Fibroblast of lung (primary cell): ENCODE results near the gene NYNRIN.

Experiments used
- CTCF ChIP-seq, 2 donors: IDR thresholded peaks in 1 of 2; conservative IDR thresholded peaks in 1 of 2; 1 replicate in 1 of 2; 2 replicates in 1 of 2; pipeline ENCODE4 v1.5.1; 2011 to 2012; ENCODE audit warnings: low read length in 2 of 2, control low read depth in 1 of 2, inconsistent platforms in 1 of 2, low read depth in 1 of 2, mild to moderate bottlenecking in 1 of 2
- EZH2 ChIP-seq: IDR thresholded peaks from 2 replicates; pipeline ENCODE4 v1.5.1; 2012; ENCODE audit warnings: low read length, control low read depth, mild to moderate bottlenecking; ENCODE audit errors: missing control alignments

- TF ChIP-seq CTCF (conservative IDR thresholded peaks at IDR 0.05 in 1 of 2, IDR thresholded peaks at IDR 0.05 in 1 of 2; ENCODE audit: low read depth in 1 of 2, low read length in 2 of 2) (no peak), EZH2 (no peak)
Measured at GRCh38 chr14:24401810-24402702, 3.3 kb downstream of the NYNRIN start.
